Umbilical cord (tissue), 2 donors: ENCODE measurements around the gene RYR1. TPM values are rescaled to one million over a fixed set of nuclear protein-coding genes. Genes with fewer than 3 reads are reported as not detected.
"Not testable (repeated sequence)": the region's sequence is repeated elsewhere in the genome, so short reads cannot be mapped to it uniquely, and the experiment has no call there.

Source experiments
- DNase-seq: peaks from one replicate; pipeline ENCODE4 v3.0.0-alpha.2; 2015; ENCODE audit warnings: low spot score
- total RNA-seq: library from RNA; depleted of rRNA; stranded (reverse); fragments of >200 nt; gene quantifications from one replicate; pipeline ENCODE4 v1.2.3, GENCODE V29; 2014; ENCODE audit warnings: low replicate concordance; ENCODE audit not compliant: insufficient read depth

The RYR1 gene
- total RNA-seq, 1 donor from 2014 or later = 1.4 TPM

DNA sequence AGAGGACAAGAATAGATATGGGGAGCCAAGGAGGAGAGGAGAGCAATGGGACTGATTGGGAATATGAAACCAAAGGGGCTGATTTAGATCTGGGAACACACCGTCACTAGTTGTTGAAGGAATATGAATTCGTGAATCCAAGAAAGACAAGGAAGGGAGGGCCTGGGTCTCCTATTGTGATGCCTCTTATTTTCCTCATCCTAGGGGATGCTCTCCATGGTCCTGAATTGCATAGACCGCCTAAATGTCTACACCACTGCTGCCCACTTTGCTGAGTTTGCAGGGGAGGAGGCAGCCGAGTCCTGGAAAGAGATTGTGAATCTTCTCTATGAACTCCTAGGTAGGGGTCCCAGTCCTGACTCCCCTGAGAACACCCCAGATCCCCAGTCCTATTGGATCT is 21.5 kb downstream of the RYR1 start:
- DNase-seq = peak; percentile 28

- DNase-seq = no peak
Observed at GRCh38 chr19:38457202-38457601, 23.7 kb downstream of the RYR1 start.

GRCh38 chr19:38457690-38458405 is 24.4 kb downstream of the RYR1 start:
- DNase-seq = no peak

DNA sequence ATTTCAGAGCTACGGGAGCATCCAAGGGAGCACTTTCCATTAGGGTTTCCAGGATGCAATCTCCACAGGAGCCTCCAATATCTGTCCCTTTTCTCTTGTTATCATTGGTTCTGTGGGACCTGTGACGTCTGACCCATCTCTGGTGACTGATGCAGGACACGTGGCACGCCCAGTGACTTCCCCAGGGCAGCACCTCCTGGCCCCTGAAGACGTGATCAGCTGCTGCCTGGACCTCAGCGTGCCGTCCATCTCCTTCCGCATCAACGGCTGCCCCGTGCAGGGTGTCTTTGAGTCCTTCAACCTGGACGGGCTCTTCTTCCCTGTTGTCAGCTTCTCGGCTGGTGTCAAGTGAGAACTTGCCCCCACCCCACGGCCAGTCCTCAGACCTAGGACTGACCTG is 25.5 kb downstream of the RYR1 start:
- DNase-seq = no peak

GRCh38 chr19:38463365-38463764 is 29.9 kb downstream of the RYR1 start:
- no peak for DNase-seq

DNA sequence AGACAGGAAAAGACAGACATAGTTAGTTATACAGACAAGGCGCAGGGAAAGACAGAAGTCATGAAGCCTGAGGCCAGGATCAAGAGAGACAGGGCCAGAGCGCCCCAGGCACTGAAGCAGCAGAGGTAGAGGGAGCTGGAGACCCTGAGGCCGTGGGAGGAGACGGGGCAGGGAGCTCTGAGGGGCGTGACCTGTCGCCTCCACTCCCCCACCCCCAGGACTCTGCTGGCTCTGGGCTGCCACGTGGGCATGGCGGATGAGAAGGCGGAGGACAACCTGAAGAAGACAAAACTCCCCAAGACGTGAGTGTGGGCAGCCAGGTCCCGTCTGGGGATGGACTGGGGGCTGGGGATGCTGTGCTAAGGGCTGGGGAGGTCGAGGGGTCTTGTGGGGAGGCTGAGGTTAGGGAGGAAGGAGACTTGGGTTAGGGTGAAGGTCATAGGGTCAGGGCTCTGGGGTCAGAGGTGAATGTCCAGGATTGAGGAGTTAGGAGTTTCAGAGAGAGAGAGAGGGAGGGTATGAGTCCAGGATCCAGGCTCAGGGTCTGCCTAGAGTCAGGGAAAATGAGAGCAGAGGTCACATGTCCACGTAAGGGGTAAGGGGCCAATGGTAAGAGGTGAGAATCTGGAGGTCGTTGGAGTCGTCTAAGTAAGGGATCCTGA is 31.1 kb downstream of the RYR1 start:
- no peak for DNase-seq

DNA sequence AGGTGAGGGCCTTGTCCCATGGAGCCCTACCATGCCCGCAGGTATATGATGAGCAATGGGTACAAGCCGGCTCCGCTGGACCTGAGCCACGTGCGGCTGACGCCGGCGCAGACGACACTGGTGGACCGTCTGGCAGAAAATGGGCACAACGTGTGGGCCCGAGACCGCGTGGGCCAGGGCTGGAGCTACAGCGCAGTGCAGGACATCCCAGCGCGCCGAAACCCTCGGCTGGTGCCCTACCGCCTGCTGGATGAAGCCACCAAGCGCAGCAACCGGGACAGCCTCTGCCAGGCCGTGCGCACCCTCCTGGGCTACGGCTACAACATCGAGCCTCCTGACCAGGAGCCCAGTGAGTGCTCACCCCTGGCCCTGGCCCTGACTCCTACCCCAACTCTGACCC is 32.6 kb downstream of the RYR1 start:
- DNase-seq = no peak

DNA sequence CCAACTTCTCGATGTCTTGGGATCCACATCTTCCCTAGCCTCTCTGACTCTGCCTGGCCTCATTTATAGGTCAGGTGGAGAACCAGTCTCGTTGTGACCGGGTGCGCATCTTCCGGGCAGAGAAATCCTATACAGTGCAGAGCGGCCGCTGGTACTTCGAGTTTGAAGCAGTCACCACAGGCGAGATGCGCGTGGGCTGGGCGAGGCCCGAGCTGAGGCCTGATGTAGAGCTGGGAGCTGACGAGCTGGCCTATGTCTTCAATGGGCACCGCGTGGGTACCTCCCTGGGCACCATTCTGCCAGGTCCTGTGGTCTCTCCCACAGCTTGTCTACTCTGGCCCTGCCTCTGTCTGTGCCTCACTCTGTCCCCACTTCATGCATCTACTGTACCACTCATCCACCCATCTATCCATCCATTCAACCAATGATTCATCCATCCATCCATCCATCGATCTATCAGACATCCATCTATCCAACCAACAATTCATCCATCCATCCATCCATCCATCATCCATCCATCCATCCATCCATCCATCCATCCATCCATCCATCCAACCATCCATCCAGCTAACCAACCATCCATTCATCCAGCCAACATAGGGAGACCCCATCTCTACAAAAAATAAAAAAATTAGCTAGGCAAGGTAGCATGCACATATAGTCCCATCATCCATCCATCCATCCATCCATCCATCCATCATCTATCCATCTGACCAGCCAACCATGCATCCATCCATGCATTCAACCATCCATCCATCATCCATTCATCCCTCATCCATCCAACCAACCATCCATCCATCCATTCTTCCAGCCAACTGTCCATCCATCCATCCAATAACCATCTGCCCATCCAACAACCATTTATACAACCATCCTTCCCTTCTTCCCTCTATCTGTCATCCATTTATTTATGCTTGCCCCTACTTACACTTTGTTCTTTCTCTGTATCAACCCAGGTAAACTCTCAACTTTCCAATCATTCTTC is 34.3 kb downstream of the RYR1 start:
- no peak for DNase-seq

- no peak for DNase-seq
Observed at GRCh38 chr19:38469151-38469550, 35.7 kb downstream of the RYR1 start.

DNA sequence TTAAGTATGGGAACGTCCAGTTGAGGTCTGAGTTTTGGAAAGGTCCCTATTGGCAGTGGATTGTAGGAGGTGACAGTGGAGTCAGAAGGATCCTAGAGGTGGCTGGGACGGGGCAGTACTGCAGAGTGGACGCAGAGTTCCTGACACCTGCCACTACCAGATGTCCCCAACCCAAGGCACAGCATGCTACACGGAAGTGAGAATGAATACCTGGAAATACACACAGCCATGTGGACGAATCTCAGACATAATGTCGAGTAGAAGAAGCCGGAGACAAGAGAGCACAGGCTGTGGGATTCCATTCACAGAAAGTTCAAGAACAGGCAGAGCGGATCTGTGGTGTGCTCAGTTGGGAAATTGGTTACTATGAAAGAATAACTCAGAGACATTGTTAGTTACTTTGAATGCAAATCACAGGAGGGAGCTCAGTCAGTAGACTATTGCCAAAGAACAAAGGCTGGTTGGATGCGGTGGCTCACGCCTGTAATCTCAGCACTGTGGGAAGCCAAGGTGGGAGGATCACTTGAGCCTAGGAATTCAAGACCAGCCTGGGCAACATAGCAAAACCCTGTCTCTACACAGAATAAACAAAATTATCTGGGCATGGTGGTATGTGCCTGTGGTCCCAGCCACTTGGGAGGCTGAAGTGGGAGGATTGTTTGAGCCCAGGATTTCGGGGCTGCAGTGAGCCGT is 37.4 kb downstream of the RYR1 start:
- no peak for DNase-seq

- not testable (repeated sequence) for DNase-seq
Observed at GRCh38 chr19:38472725-38473124, 39.2 kb downstream of the RYR1 start.

DNA sequence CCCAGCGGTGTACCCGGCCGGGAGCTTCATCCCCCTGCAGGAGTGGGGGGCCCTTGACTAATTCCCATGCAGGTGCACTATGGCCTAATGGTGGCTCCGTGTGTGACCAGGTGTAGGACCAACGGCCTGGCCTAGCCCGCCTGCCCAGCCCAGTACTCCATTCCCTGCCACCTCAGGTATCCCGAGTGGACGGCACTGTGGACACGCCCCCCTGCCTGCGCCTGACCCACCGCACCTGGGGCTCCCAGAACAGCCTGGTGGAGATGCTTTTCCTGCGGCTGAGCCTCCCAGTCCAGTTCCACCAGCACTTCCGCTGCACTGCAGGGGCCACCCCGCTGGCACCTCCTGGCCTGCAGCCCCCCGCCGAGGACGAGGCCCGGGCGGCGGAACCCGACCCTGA is 39.7 kb downstream of the RYR1 start:
- no peak for DNase-seq

DNA sequence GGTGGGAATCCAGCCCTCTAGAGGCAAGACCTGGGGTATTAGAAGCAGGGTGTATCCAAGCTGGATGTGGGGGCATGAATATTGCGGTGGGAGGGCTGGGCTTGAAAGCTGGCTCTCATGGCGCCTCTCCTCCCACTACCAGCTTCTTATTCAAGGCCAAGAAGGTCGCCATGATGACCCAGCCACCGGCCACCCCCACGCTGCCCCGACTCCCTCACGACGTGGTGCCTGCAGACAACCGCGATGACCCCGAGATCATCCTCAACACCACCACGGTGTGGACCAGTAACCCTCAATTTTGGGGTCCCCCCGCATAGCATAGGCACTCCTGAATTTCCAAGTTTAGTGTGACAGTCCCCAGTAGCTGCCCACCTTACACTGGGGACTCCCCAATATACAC is 41.7 kb downstream of the RYR1 start:
- DNase-seq = no peak

GRCh38 chr19:38478273-38478971 is 44.9 kb downstream of the RYR1 start:
- peak; percentile 4 for DNase-seq

DNA sequence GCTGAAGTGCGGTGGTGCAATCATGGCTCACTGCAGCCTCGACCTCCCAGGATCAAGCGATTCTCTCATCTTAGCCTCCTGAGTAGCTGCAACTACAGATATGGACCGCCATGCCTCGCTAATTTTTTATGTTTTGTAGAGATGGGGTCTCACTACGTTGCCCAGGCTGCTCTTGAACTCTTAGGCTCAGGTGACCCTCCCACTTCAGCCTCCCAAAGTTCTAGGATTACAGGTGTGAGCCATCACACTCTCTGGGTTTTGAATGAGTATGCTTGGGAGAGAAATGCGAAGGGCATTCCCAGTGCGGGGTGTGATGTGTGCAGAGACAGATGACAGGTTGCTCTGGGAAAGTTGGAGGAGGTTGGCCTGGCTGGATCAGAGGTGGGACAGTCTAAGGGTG is 49.0 kb downstream of the RYR1 start:
- no peak for DNase-seq

GRCh38 chr19:38483016-38483630 is 49.6 kb downstream of the RYR1 start:
- DNase-seq = no peak

GRCh38 chr19:38484747-38485146 is 51.3 kb downstream of the RYR1 start:
- DNase-seq = no peak

GRCh38 chr19:38485541-38486285 is 52.2 kb downstream of the RYR1 start:
- no peak for DNase-seq

DNA sequence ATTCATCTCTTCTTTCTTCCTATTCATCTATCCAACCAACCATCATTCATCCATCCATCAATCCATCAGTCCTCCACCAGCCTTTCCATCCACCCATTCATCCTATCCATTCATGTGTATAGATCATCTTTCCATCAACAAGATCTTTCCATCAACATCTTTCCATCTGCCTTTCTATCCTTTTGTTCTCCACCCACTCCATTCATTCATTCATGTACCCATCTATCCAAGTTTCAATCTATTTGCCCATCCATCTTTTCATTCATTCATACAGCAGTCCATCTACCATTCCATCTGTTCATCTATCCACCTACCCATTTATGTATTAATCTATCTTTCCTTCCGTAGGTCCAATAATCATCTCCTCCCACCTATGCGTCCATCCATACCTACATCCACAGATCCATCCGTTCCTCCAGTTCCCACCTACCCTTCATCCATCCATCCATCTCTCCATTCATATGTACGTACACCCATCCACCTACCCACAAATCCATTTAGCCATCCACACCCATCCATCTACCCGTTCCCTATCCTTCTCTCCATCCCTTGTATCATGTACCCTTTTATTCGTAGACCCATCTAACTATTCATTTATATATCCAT is 53.3 kb downstream of the RYR1 start:
- DNase-seq = no peak
